Right lobe of liver (tissue), 4 donors: ENCODE data around the gene ATP6V1A.
"Not testable (repeated sequence)": the region's sequence is repeated elsewhere in the genome, so short reads cannot be mapped to it uniquely, and the experiment has no call there.

Source experiments
- POLR2A ChIP-seq: fragments of 450-650 bp; IDR thresholded peaks from one replicate; pipeline ENCODE4 v1.6.1; 2017; ENCODE audit warnings: antibody characterized with exemption, mild to moderate bottlenecking
- TF ChIP-seq, protein P1 (sequence below), 4 donors: fragments of 200-600 bp in 3 of 4; fragments of 450-650 bp in 1 of 4; IDR thresholded peaks; one replicate each; pipeline versions ENCODE4 v1.5.1 to v1.8.0; 2016 to 2022; ENCODE audit warnings: antibody characterized with exemption in 4 of 4, mild to moderate bottlenecking in 2 of 4
- donor health status: DM: no; HTN: no; CAD: no.
- donor health status: DM: no; HTN: no; CAD: no.
- donor health status: DM: no; HTN: yes; CAD: no.

- TF ChIP-seq, protein P1, sequence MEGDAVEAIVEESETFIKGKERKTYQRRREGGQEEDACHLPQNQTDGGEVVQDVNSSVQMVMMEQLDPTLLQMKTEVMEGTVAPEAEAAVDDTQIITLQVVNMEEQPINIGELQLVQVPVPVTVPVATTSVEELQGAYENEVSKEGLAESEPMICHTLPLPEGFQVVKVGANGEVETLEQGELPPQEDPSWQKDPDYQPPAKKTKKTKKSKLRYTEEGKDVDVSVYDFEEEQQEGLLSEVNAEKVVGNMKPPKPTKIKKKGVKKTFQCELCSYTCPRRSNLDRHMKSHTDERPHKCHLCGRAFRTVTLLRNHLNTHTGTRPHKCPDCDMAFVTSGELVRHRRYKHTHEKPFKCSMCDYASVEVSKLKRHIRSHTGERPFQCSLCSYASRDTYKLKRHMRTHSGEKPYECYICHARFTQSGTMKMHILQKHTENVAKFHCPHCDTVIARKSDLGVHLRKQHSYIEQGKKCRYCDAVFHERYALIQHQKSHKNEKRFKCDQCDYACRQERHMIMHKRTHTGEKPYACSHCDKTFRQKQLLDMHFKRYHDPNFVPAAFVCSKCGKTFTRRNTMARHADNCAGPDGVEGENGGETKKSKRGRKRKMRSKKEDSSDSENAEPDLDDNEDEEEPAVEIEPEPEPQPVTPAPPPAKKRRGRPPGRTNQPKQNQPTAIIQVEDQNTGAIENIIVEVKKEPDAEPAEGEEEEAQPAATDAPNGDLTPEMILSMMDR (IDR thresholded peaks at IDR 0.05): not testable (repeated sequence)
- not testable (repeated sequence) for TF ChIP-seq POLR2A
These were observed 103.6 kb downstream of the ATP6V1A start for GRCh38 chr3:113850391-113850790.
